Stimulated activated CD8-positive, alpha-beta memory T cell treated with anti-CD3 and anti-CD28 coated beads, Interleukin-7, amount 100 ng/mL, for 1 hour (primary cell): ENCODE measurements around the gene PIEZO2.

Source experiments
- DNase-seq, 2 donors: peaks; one replicate each; pipeline ENCODE4 v3.0.0-alpha.2; 2020; ENCODE audit warnings: low read depth in 2 of 2

PIEZO2 gene

GRCh38 chr18:10739152-10739551 lies 410.2 kb downstream of the PIEZO2 start:
- no peak for DNase-seq

- no peak for DNase-seq
Observed at GRCh38 chr18:10736984-10737383, 412.4 kb downstream of the PIEZO2 start.

GRCh38 chr18:10732990-10733389 lies 416.4 kb downstream of the PIEZO2 start:
- DNase-seq, result no peak

GRCh38 chr18:10727477-10727876 lies 421.9 kb downstream of the PIEZO2 start:
- DNase-seq, result no peak

GRCh38 chr18:10726198-10727068 lies 422.9 kb downstream of the PIEZO2 start:
- no peak for DNase-seq

- no peak for DNase-seq
Observed at GRCh38 chr18:10724666-10725065, 424.7 kb downstream of the PIEZO2 start.

- no peak for DNase-seq
Observed at GRCh38 chr18:10723496-10723895, 425.9 kb downstream of the PIEZO2 start.

GRCh38 chr18:10718809-10719208 lies 430.6 kb downstream of the PIEZO2 start:
- no peak for DNase-seq

GRCh38 chr18:10715791-10716190 lies 433.6 kb downstream of the PIEZO2 start:
- DNase-seq, result no peak

GRCh38 chr18:10713409-10713808 lies 436.0 kb downstream of the PIEZO2 start:
- no peak for DNase-seq

- no peak for DNase-seq
Observed at GRCh38 chr18:10707294-10707693, 442.1 kb downstream of the PIEZO2 start.

GRCh38 chr18:10705786-10706185 lies 443.6 kb downstream of the PIEZO2 start:
- no peak for DNase-seq

GRCh38 chr18:10705291-10705690 lies 444.1 kb downstream of the PIEZO2 start:
- DNase-seq, result no peak

- DNase-seq, result no peak
Observed at GRCh38 chr18:10702206-10702605, 447.2 kb downstream of the PIEZO2 start.

- DNase-seq, result no peak
Observed at GRCh38 chr18:10690366-10690765, 459.0 kb downstream of the PIEZO2 start.

GRCh38 chr18:10690035-10690329 lies 459.4 kb downstream of the PIEZO2 start:
- no peak for DNase-seq

- DNase-seq, result no peak
Observed at GRCh38 chr18:10689236-10690034, 459.9 kb downstream of the PIEZO2 start.

GRCh38 chr18:10688766-10689165 lies 460.6 kb downstream of the PIEZO2 start:
- DNase-seq, result no peak

- no peak for DNase-seq
Observed at GRCh38 chr18:10687161-10687925, 462.0 kb downstream of the PIEZO2 start.

GRCh38 chr18:10686308-10686707 lies 463.1 kb downstream of the PIEZO2 start:
- DNase-seq, result no peak

- no peak for DNase-seq
Observed at GRCh38 chr18:10685484-10685883, 463.9 kb downstream of the PIEZO2 start.

- no peak for DNase-seq
Observed at GRCh38 chr18:10682368-10682714, 467.0 kb downstream of the PIEZO2 start.
